ENCODE results near the gene TEX11.
"Not testable (repeated sequence)": the region's sequence is repeated elsewhere in the genome, so short reads cannot be mapped to it uniquely, and the experiment has no call there.

Gene TEX11

DNA sequence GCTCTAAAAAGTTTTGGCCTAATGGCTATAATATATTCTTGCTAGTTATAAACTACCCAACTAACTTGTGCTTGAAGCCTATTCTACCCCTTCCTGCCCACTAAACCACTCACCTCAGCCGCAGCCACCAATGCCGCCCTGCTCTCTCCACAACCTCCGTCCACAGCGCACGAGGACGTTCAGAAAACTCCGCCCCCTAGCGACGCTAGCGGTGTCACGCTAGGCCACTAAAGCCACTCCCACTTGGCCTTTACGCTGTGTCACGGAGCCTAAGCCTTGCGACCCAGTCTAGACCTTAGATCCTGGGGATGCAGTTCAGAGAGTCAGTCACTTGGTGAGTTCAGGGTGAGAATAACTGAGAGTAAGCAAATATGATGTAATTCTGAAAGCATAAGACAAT is at the start of gene TEX11:
TEX11 (minus strand) TSS at position 171 of the 400 bp plus-strand sequence. CDS start 922 bp downstream, outside the sequence.
- DNase-seq (ENCODE audit: low spot score), result no peak

DNA sequence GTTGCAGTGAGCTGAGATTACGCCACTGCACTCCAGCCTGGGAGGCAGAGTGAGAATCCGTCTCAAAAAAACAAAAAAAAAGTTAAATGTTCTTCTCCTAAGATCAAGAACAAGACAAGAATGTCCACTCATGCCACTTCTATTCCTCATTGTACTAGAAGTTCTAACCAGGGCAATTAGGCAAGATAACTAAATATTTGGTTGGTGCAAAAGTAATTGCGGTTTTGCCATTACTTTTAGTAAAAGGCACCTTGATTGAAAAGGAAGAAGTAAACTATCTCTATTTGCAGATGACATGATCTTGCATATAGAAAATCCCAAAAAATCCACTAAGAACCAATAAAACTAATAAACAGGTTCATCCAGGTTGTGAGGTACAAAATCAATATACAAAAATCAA is 46.4 kb upstream of the TEX11 start:
- DNase-seq (ENCODE audit: low spot score), result no peak

- no peak for DNase-seq (ENCODE audit: low spot score)
Observed at GRCh38 chrX:70924294-70924911, 15.9 kb upstream of the TEX11 start.

GRCh38 chrX:70922774-70923473 is 14.4 kb upstream of the TEX11 start:
- no peak for DNase-seq (ENCODE audit: low spot score)

DNA sequence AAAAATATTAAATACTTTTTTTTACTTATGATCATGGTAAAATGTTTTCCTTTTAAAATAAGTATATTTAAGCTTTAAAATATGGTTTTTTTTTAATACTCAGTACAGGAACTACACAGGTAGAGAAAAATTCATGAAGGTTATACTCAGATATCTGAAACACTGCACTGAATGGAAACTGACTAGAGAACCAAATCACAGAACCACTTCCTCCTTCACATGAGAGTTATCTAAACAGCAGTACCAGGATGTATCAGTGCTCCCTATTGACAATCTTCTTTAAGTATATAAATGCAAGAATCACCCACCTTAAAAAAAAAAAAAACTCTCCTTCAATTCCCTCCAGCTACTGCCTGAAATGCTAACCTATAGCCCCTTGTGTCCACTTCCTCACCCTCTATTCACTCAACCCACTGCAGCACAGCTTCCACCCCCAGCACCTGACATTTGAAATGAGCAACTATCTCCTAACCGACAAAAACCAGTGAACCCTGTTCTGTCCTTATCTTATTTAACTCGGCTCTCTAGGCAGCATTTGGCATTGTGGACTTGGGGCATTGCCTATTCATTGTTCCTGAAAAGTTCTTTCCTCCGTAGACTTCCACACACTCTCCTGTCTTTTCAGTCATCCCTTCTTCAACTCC is 13.3 kb upstream of the TEX11 start:
- no peak for DNase-seq (ENCODE audit: low spot score)

- no peak for DNase-seq (ENCODE audit: low spot score)
Observed at GRCh38 chrX:70916754-70917153, 8.2 kb upstream of the TEX11 start.

GRCh38 chrX:70907900-70908299 is 611 bp downstream of the TEX11 start:
- DNase-seq (ENCODE audit: low spot score), result no peak

- no peak for DNase-seq (ENCODE audit: low spot score)
Observed at GRCh38 chrX:70901465-70901864, 7.0 kb downstream of the TEX11 start.

GRCh38 chrX:70890441-70890840 is 18.1 kb downstream of the TEX11 start:
- DNase-seq (ENCODE audit: low spot score), result not testable (repeated sequence)

- no peak for DNase-seq (ENCODE audit: low spot score)
Observed at GRCh38 chrX:70878902-70879301, 29.6 kb downstream of the TEX11 start.

DNA sequence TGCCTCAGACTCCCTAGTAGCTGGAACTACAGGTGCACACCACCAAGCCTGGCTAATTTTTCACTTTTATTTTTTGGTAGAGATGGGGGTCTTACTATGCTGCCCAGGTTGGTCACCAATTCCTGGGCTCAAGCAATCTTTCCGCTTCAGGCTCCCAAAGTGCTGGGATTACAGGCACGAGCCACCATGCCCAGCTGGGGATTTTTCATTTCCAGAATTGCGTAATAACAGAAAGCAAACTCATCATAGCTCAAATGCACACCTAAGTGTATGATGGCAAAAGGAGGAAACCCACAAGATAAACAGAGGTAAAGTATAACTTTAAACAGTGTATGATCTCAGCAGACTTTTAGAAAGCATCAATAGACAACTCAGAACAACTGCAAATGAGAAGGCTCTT is 56.2 kb downstream of the TEX11 start:
- DNase-seq (ENCODE audit: low spot score), result no peak

DNA sequence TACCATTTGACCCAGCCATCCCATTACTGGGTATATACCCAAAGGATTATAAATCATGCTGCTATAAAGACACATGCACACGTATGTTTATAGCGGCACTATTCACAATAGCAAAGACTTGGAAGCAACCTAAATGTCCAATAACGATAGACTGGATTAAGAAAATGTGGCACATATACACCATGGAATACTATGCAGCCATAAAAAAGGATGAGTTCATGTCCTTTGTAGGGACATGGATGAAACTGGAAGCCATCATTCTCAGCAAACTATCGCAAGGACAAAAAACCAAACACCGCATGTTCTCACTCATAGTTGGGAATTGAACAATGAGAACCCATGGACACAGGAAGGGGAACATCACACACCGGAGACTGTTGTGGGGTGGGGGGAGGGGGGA is 64.4 kb downstream of the TEX11 start:
- not testable (repeated sequence) for DNase-seq (ENCODE audit: low spot score)

- not testable (repeated sequence) for DNase-seq (ENCODE audit: low spot score)
Observed at GRCh38 chrX:70843620-70844019, 64.9 kb downstream of the TEX11 start.

DNA sequence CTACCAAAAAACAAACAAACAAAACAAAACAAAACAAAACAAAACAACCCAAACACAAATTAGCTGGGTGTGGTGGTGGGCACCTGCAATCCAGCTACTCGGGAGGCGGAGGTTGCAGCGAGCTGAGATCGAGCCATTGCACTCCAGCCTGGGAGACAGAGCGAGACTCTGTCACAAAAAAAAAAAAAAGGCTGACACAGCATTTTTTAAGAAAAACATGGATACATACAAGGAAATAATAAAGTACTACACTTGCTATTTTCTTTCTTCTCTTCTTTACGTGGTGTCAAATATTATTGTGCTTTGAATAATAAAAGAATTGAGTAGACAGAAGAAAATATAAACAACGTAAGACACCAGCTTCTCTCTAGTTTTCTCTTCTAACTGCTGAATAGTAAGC is 73.9 kb downstream of the TEX11 start:
- no peak for DNase-seq (ENCODE audit: low spot score)

DNA sequence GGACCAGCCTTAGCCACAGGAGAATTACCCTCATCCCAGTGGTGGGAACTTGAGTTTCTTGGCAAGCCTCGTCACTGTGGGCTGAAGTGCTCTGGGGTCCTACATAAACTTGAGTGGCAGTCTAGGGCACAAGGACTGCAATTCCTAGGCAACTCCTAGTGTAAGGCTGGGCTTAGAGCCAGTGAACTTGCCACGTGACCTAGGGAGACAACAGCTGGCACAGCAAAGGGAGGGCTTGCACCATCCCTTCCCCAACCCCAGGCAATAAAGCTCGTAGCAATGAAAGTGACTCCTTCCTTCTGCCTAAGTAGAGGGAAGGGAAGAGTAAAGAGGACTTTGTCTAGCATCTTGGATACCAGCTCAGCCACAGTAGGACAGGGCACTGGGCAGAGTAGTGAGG is 81.8 kb downstream of the TEX11 start:
- DNase-seq (ENCODE audit: low spot score), result no peak

DNA sequence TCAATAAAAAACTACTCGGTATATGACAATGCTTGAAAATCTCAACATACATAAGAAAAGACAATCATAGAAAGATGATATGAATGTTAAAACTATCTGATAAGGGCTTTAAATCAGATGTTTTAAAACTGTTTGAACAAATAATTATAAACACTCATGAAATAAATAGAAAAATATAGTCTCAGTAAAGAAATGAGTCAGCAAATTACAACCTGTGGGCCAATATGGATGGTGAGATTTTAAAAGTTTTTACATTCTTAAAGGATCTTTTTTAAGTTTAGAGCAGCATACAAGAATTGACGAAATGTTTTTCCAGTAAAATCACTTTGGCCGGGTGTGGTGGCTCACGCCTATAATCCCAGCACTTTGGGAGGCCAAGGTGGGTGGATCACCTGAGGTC is 83.1 kb downstream of the TEX11 start:
- DNase-seq (ENCODE audit: low spot score), result no peak

DNA sequence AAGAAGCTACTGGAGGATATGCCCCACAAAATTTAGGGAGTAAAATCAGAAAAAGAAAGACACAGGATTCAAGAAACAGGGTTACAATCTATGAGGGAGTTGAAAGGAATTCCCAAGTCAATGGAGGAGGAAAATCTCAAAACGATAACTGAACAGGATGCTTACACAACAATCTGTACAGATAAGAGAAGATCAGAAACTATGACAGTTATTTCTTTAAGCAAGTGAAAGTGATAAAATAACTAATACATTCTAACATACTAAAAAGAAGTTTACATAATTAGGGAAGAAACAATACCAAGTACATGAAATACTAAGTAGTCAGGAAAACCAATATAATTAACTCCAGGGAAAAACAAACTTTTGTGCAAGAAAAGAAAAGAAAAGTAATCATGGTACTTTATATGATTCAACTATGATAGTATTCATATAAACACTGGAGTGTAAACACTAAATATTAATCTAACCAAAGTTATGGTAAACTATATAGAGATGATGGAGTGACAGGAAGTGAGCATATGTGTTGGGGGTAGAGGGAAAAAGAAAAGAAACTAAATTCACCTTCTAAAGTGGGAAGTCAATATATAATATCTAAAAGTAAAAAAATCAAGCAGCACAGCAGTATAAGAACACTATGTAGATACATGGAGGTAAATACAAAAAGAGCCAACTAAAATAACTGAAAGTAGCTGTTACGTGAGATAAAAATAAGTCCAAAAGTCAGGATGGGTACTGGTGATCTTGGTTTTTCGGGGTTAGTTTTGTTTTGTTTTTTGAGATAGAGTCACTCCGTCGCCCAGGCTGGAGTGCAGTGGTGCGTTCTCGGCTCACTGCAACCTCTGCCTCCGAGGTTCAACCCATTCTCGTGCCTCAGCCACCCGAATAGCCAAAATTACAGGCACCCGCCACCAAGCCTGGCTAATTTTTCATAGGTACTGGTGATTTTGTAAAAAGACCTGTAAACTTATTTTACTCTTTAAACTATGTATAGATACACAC is 99.3 kb downstream of the TEX11 start:
- no peak for DNase-seq (ENCODE audit: low spot score)

DNA sequence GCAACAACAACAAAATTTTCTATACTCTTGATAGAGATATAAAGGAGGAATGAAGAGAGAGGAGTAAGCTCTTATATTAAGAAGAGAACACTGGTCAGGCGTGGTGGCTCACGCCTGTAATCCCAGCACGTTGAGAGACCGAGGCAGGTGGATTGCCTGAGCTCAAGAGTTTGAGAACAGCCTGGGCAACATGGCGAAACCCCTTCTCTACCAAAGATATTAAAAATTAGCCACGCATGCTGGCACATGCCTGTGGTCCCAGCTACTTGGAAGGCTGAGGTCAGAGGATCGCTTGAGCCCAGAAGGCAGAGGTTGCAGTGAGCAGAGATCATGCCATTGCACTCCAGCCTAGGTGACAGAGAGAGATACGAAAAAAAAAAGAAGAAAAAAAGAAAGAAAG is 102.4 kb downstream of the TEX11 start:
- no peak for DNase-seq (ENCODE audit: low spot score)

GRCh38 chrX:70796742-70797141 is 111.8 kb downstream of the TEX11 start:
- not testable (repeated sequence) for DNase-seq (ENCODE audit: low spot score)

DNA sequence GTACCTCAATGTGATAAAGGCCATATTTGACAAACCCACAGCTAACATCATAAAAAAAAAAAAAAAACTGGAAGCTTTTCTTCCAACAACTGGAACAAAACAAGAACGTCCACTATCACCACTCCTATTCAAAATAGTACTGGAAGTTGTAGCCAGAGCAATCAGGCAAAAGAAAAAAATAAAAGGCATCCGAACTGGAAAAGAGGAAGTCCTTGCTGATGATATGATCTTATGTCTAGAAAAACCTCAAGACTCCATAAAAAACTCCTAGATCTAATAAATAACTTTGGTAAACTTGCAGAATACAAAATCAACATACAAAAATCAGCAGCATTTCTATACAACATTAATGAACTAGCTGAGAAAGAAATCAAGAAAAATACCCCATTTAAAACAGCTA is 134.3 kb downstream of the TEX11 start:
- no peak for DNase-seq (ENCODE audit: low spot score)

- peak; percentile 46 for DNase-seq (ENCODE audit: low spot score)
Observed at GRCh38 chrX:70769659-70770227, 138.8 kb downstream of the TEX11 start.

DNA sequence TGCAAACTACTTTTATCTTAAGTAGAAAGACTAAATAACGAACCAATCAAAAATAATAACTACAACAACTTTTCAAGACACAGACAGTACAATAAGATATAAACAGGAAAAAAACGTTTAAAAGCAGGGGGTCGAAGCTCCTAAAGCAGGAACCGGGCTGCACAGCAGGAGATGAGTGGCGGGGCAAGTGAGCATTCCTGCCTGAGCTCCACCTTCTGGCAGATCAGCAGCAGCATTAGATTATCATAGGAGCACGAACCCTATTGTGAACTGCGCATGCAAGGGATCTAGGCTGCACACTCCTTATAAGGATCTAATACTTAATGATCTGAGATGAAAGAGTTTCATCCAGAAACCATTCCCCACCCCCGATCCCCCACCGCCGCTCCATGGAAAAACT is 146.2 kb downstream of the TEX11 start:
- DNase-seq (ENCODE audit: low spot score), result no peak
